ENCODE measurements around the gene CELSR1.
"Not testable (repeated sequence)": the region's sequence is repeated elsewhere in the genome, so short reads cannot be mapped to it uniquely, and the experiment has no call there.

CELSR1 gene

DNA sequence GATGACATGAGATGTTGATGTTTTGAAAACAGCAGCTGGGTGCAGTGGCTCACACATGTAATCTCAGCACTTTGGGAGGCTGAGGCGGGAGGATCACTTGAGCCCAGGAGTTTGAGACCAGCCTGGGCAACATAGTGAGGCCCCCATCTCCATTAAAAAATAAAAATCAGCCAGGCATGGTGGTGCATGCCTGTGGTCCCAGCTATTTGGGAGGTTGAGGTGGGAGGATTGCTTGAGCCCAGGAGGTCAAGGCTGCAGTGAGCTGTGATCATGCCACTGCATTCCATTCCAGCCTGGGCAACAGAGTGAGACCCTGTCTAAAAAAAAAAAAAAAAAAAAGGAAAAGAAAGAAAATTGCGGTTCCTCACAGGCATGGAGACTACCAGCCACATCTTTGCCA lies 224.6 kb downstream of the CELSR1 start:
- DNase-seq: not testable (repeated sequence)

DNA sequence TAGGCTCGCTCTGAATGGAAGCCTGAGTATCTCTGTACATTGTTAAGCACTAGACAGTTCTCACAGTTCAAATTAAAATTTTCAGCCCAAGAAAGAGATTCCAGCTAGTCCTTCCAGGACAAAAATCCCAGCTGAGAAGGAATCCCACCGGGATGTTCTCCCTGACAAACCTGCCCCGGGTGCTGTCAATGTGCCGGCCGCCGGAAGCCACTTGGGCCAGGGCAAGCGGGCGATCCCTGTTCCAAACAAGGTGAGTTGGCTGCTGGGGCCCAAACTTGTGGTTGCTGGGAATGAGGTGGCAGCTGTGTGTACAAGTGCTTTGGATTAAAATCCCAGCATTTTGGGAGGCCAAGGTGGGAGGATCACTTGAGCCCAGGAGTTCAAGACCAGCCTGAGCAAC lies 225.4 kb downstream of the CELSR1 start:
- DNase-seq: no peak

All from activated CD4-positive, alpha-beta T cell treated with anti-CD3 and anti-CD28 coated beads, Interleukin-2, amount 50 U/mL, for 4 hours (primary cell).